GM23248 (cell line): Measurements from ENCODE around the gene SCO1. TPM values are rescaled to one million over a fixed set of nuclear protein-coding genes. Genes with fewer than 3 reads are reported as not detected.

Experiments
- DNase-seq: peaks from one replicate; pipeline ENCODE4 v3.0.0-alpha.2; 2015
- H2AFZ ChIP-seq: fragments of 200-600 bp; sonication (generic); 2 replicates; pipeline ENCODE4 v1.6.1; 2016; ENCODE audit warnings: antibody characterized with exemption
- H3F3A ChIP-seq: fragments of 200-600 bp; sonication (generic); 2 replicates; pipeline ENCODE4 v1.6.1; 2016; ENCODE audit warnings: mild to moderate bottlenecking, antibody characterized with exemption, mixed run types; ENCODE audit not compliant: insufficient read depth
- H3K27ac ChIP-seq: fragments of 200-600 bp; sonication (generic); 2 replicates; pipeline ENCODE4 v1.5.1; 2016; ENCODE audit warnings: mild to moderate bottlenecking
- H3K27me3 ChIP-seq: fragments of 200-600 bp; sonication (generic); replicated peaks from 2 replicates; pipeline ENCODE4 v1.6.1; 2016; ENCODE audit warnings: mild to moderate bottlenecking; ENCODE audit not compliant: insufficient read depth
- H3K36me3 ChIP-seq: fragments of 200-600 bp; sonication (generic); 2 replicates; pipeline ENCODE4 v1.6.1; 2016; ENCODE audit warnings: low read depth, mild to moderate bottlenecking
- H3K4me1 ChIP-seq: fragments of 200-600 bp; sonication (generic); 2 replicates; pipeline ENCODE4 v1.6.1; 2016; ENCODE audit warnings: mild to moderate bottlenecking; ENCODE audit not compliant: insufficient read depth
- H3K4me2 ChIP-seq: fragments of 200-600 bp; sonication (generic); one replicate; pipeline ENCODE4 v1.6.1; 2016; ENCODE audit warnings: mild to moderate bottlenecking; ENCODE audit not compliant: unreplicated experiment
- H3K4me3 ChIP-seq: fragments of 200-600 bp; sonication (generic); 2 replicates; pipeline ENCODE4 v1.5.1; 2016; ENCODE audit warnings: mild to moderate bottlenecking
- H3K79me2 ChIP-seq: fragments of 200-600 bp; sonication (generic); 2 replicates; pipeline ENCODE4 v1.6.1; 2016; ENCODE audit warnings: mild to moderate bottlenecking; ENCODE audit not compliant: insufficient read depth
- H3K9ac ChIP-seq: fragments of 200-600 bp; sonication (generic); 2 replicates; pipeline ENCODE4 v1.6.1; 2016; ENCODE audit warnings: mild to moderate bottlenecking
- H3K9me2 ChIP-seq: fragments of 200-600 bp; sonication (generic); 2 replicates; pipeline ENCODE4 v1.6.1; 2016; ENCODE audit warnings: mixed run types, mild to moderate bottlenecking, moderate library complexity; ENCODE audit not compliant: insufficient read depth
- H3K9me3 ChIP-seq: fragments of 200-600 bp; sonication (generic); one replicate; pipeline ENCODE4 v1.6.1; 2017; ENCODE audit warnings: low read depth
- H4K20me1 ChIP-seq: fragments of 200-600 bp; sonication (generic); 2 replicates; pipeline ENCODE4 v1.6.0; 2016; ENCODE audit not compliant: insufficient read depth
- EZH2 ChIP-seq: fragments of 200-600 bp; sonication (generic); IDR thresholded peaks from 2 replicates; pipeline ENCODE4 v1.6.1; 2018; ENCODE audit warnings: antibody characterized with exemption, mild to moderate bottlenecking; ENCODE audit not compliant: insufficient read depth, poor library complexity, severe bottlenecking
- EZH2phosphoT487 ChIP-seq: fragments of 200-600 bp; sonication (generic); IDR thresholded peaks from 2 replicates; pipeline ENCODE4 v1.6.1; 2018; ENCODE audit warnings: antibody characterized with exemption, moderate library complexity, mild to moderate bottlenecking, low read depth; ENCODE audit not compliant: insufficient read depth
- WGBS, 2 experiments: methylation state at CpG; one replicate each; pipeline ENCODE4 v1.1.6; 2015 to 2017; ENCODE audit warnings: low lambda C conversion rate in 2 of 2, low coverage in 1 of 2; ENCODE audit errors: missing lambda C conversion rate in 2 of 2; 5-methylcytosine and 5-hydroxymethylcytosine counted together
- in situ Hi-C: fragments of 300-500 bp; cut with MboI; formaldehyde crosslinking; loops from 2 replicates; pipeline ENCODE4 v1.15.0; 2020
- polyA plus RNA-seq: library from polyadenylated mRNA; unstranded; fragments of >200 nt; fragmentation: Nextera tagmentation; extraction: Ambion mirVana; gene quantifications from 2 replicates; pipeline ENCODE4 v1.2.1, GENCODE V29; 2016
- total RNA-seq: library from RNA; depleted of rRNA; stranded (reverse); fragments of >200 nt; shearing (Covaris generic); gene quantifications from 2 replicates; pipeline ENCODE4 v1.2.3, GENCODE V29; 2014

SCO1 gene
- total and polyA plus RNA-seq, 2 experiments from 2014 or later: 25.6 to 40.4 TPM

DNA sequence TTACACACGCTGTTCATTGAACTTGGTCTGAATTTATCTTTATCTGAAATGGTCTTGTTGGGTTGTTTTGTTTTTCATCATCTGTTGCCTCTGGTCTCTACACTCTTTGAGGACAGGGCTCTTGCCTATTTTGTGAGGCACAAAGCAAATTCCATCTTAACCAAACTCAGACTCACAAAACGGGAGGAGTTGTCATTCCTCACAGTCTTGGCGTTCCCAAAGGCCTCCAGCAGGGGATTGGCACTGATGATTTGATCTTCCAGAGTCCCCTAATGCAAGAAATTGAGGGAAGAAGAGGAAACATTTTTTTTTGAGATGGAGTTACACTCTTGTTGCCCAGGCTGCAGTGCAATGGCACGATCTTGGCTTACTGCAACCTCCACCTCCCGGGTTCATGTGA, 49.0 kb downstream of the SCO1 start:
- Histone ChIP-seq H3K4me1 (no peaks in the 10 kb centered on the region), H4K20me1 (no peaks in the 10 kb centered on the region), H3K4me3 (no peak overlapping the region), H3K27me3 (no peaks in the 10 kb centered on the region), H3K9ac (no peak overlapping the region), H3K36me3 (no peaks in the 10 kb centered on the region), H3K4me2 (no peak overlapping the region), H3K9me3 (no peaks in the 10 kb centered on the region), H3F3A (no peaks in the 10 kb centered on the region), H2AFZ (no peak overlapping the region), H3K27ac (no peak overlapping the region), H3K9me2 (no peaks in the 10 kb centered on the region), H3K79me2 (no peaks in the 10 kb centered on the region)
- 77 to 81% methylated on average over 5 of the region's 5 CpGs for WGBS, 2 experiments
- no peak for DNase-seq
- in situ Hi-C loops: loop anchor here (10.0 to 25.0 kb wide), 2 partner anchors 196 to 1314 kb away; no protein-coding TSS in a partner anchor
- TF ChIP-seq EZH2phosphoT487 (no peak), EZH2 (no peak)

DNA sequence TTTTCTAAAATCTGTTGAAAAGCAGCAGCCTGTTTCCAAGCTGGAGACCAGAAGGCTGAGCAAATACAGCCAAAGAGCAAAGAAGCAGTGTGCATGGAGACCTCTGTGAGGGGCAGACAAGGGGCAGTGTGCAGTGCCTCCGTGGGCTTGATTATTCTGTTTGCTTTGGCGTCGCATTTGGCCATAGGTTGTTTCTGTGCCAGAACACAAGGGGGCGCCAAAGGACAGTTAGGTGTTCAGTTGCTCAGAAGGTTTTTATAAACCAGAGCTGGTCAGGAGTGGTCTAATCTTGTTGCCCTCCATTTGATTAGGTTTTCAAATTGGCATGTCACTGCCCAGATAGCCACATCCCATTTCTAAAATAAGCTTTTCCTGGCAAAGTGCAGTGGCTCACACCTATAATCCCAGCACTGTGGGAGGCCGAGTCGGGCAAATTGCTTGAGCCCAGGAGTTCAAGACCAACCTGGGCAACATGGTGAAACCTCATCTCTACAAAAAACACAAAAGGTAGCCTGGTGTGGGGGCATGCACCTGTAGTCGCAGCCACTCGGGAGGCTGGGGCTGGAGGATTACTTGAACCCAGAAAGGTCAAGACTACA, 50.8 kb downstream of the SCO1 start:
- H3K9ac ChIP-seq: no peak overlapping the region
- H3F3A ChIP-seq: no peaks in the 10 kb centered on the region
- H3K79me2 ChIP-seq: no peaks in the 10 kb centered on the region
- no peaks in the 10 kb centered on the region for H3K27me3 ChIP-seq
- peak overlapping the region; percentile 33; the same call in 1 of the 2 replicates for H2AFZ ChIP-seq
- no peak for TF ChIP-seq EZH2phosphoT487
- TF ChIP-seq EZH2: no peak
- no peak overlapping the region for H3K27ac ChIP-seq
- H4K20me1 ChIP-seq: no peaks in the 10 kb centered on the region
- H3K9me3 ChIP-seq: no peaks in the 10 kb centered on the region
- H3K4me2 ChIP-seq: no peak overlapping the region
- no peaks in the 10 kb centered on the region for H3K4me1 ChIP-seq
- H3K4me3 ChIP-seq: no peak overlapping the region
- DNase-seq: peak; percentile 78
- in situ Hi-C loops: loop anchor here (10.0 to 25.0 kb wide), 2 partner anchors 198 to 1316 kb away; no protein-coding TSS in a partner anchor
- no peaks in the 10 kb centered on the region for H3K9me2 ChIP-seq
- 48 to 51% methylated on average over 8 of the region's 8 CpGs for WGBS, 2 experiments
- H3K36me3 ChIP-seq: no peaks in the 10 kb centered on the region

DNA sequence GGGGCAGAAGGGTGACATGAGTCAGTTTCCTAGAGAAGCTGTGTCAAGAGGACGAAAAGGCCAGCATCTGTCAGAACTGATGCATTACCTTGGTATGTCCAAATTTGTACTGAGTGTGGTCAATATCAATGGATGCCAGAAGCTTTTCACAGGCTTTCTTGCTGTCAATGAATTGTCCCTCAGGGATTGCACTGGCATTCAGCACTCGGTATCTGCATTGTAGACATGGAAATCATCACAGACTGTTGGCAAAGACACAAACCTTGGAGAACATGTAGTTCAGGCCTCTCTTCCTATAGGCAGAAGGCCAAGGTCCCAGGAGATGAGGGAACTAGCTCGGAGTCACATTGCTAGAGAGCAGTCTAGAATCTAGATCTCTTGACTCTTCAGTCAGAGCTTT, 56.9 kb downstream of the SCO1 start:
- no peaks in the 10 kb centered on the region for H3K9me3 ChIP-seq
- H3K36me3 ChIP-seq: no peaks in the 10 kb centered on the region
- no peaks in the 10 kb centered on the region for H3K27me3 ChIP-seq
- H3K27ac ChIP-seq: no peak overlapping the region
- H3K9me2 ChIP-seq: no peaks in the 10 kb centered on the region
- no peaks in the 10 kb centered on the region for H3K79me2 ChIP-seq
- DNase-seq: peak; percentile 28
- WGBS, 2 experiments: 53 to 55% methylated on average over 3 of the region's 3 CpGs
- H3K4me2 ChIP-seq: no peak overlapping the region
- in situ Hi-C loops: loop anchor here (10.0 to 25.0 kb wide), 2 partner anchors 204 to 1322 kb away; no protein-coding TSS in a partner anchor
- no peaks in the 10 kb centered on the region for H3K4me1 ChIP-seq
- H3F3A ChIP-seq: no peaks in the 10 kb centered on the region
- no peak overlapping the region for H2AFZ ChIP-seq
- no peaks in the 10 kb centered on the region for H4K20me1 ChIP-seq
- H3K9ac ChIP-seq: no peak overlapping the region
- H3K4me3 ChIP-seq: no peak overlapping the region
- TF ChIP-seq EZH2phosphoT487 (no peak), EZH2 (no peak)

DNA sequence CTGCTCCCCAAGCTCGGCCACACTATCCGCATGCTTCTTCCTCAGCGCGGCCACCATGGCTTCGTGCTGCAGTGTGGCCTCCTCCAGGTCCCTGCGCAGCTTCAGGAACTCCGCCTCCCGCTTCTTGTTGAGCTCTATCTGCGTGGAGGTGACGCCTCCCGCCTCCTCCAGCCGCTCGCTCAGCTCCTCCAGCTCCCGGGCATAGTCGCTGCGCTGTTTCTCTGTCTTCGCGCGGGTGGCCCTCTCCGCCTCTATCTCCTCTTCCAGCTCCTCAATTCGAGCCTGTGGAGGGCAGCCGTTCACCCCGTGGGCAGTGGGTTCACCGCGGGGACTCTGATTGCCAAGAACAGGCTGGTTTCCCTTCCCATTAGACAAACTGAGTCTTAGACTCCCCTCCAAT, 59.2 kb downstream of the SCO1 start:
- no peaks in the 10 kb centered on the region for H4K20me1 ChIP-seq
- no peaks in the 10 kb centered on the region for H3F3A ChIP-seq
- no peaks in the 10 kb centered on the region for H3K27me3 ChIP-seq
- H2AFZ ChIP-seq: no peak overlapping the region
- H3K4me1 ChIP-seq: no peaks in the 10 kb centered on the region
- H3K79me2 ChIP-seq: no peaks in the 10 kb centered on the region
- no peak overlapping the region for H3K27ac ChIP-seq
- in situ Hi-C loops: loop anchor here (25.0 kb wide), 1 partner anchor 1324 kb away; no protein-coding TSS in a partner anchor
- H3K36me3 ChIP-seq: no peaks in the 10 kb centered on the region
- TF ChIP-seq EZH2phosphoT487: no peak
- no peak for TF ChIP-seq EZH2
- no peak for DNase-seq
- H3K9ac ChIP-seq: no peak overlapping the region
- H3K4me2 ChIP-seq: no peak overlapping the region
- no peaks in the 10 kb centered on the region for H3K9me3 ChIP-seq
- WGBS, 2 experiments: 92 to 94% methylated on average over 20 to 25 of the region's 25 CpGs
- no peak overlapping the region for H3K4me3 ChIP-seq
- no peaks in the 10 kb centered on the region for H3K9me2 ChIP-seq
